Right kidney (tissue), 1 donor: Measurements from ENCODE around the gene STING1.
"Not testable (repeated sequence)": the region's sequence is repeated elsewhere in the genome, so short reads cannot be mapped to it uniquely, and the experiment has no call there.

Experiments used
- DNase-seq: peaks from one replicate; pipeline ENCODE4 v3.0.0-alpha.2; 2016

Gene STING1

GRCh38 chr5:139468421-139468931, 14.1 kb downstream of the STING1 start:
- no peak for DNase-seq

GRCh38 chr5:139462586-139463276, 19.8 kb downstream of the STING1 start, which contains the start of gene ECSCR:
Gene ECSCR, minus strand, starts transcription at chr5:139462743. Its CDS starts 73 bp downstream, at chr5:139462670.
- DNase-seq, result no peak

GRCh38 chr5:139461698-139462097, 20.9 kb downstream of the STING1 start:
- DNase-seq, result no peak

- DNase-seq, result no peak
Observed at GRCh38 chr5:139461176-139461575, 21.4 kb downstream of the STING1 start.

GRCh38 chr5:139460455-139460854, 22.1 kb downstream of the STING1 start:
- no peak for DNase-seq

GRCh38 chr5:139459451-139459934, 23.1 kb downstream of the STING1 start:
- no peak for DNase-seq

GRCh38 chr5:139458580-139459407, 23.8 kb downstream of the STING1 start:
- DNase-seq, result no peak

GRCh38 chr5:139457653-139458306, 24.8 kb downstream of the STING1 start:
- DNase-seq, result no peak

- no peak for DNase-seq
Observed at GRCh38 chr5:139457241-139457640, 25.3 kb downstream of the STING1 start.

- DNase-seq, result no peak
Observed at GRCh38 chr5:139456776-139457175, 25.8 kb downstream of the STING1 start.

- DNase-seq, result no peak
Observed at GRCh38 chr5:139454568-139455290, 27.8 kb downstream of the STING1 start.

- DNase-seq, result no peak
Observed at GRCh38 chr5:139453683-139454567, 28.6 kb downstream of the STING1 start.

GRCh38 chr5:139451878-139452660, 30.5 kb downstream of the STING1 start:
- DNase-seq, result no peak

GRCh38 chr5:139451176-139451575, 31.4 kb downstream of the STING1 start:
- no peak for DNase-seq

- no peak for DNase-seq
Observed at GRCh38 chr5:139446956-139447779, 35.4 kb downstream of the STING1 start.

GRCh38 chr5:139445325-139446170, 37.0 kb downstream of the STING1 start:
- DNase-seq, result no peak

GRCh38 chr5:139443831-139444453, 38.6 kb downstream of the STING1 start:
- no peak for DNase-seq

- DNase-seq, result not testable (repeated sequence)
Observed at GRCh38 chr5:139440416-139440815, 42.1 kb downstream of the STING1 start.
